Stimulated activated CD8-positive, alpha-beta memory T cell treated with anti-CD3 and anti-CD28 coated beads, Interleukin-2, amount 100 ng/mL, for 48 hours (primary cell): ENCODE data around the gene DDAH1.

Experiments used
- DNase-seq, 2 donors: peaks; one replicate each; pipeline ENCODE4 v3.0.0-alpha.2; 2020; ENCODE audit warnings: low read depth in 2 of 2

DDAH1 gene

DNA sequence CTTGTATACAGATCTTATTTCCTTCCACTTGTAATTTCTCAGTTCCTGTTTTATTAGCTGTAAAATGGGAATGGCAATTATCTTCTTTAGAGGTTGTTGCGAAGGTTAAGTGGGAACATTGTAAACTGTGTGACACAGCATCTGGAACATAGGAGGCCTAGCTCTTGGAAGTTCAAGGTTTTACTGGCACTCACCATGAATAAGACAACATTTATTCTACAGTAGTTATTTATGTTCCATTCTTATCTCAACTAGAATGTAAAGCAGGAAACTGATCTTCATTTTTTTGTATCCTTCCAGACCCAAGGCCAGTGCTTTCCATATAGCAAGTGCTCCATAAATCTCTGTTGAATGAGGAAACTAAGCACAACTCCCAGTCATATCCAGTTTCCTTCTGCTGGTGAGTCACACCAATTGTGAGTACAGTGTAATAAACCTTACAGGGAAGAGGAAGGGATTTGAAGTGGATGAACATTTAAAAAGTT, 189.9 kb downstream of the DDAH1 start:
- DNase-seq: no peak

DNA sequence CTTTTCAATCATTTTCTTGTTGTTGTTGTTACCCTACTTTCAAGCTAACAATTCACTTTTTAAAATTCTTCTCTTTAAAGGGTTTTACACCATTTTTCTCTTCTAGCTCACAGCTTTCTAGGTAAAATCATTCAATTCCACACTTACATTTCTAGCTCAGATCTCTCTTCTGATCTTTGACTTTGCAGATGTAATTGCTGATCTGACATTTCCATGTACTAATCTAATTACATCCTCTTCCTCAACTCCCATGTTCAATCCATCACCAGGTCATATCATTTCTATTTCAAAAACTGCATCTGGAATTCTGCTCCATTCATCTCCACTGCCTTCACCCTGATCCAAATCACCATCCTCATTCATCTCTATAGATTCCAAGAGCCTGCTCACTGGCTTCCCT, 191.6 kb downstream of the DDAH1 start:
- no peak for DNase-seq

DNA sequence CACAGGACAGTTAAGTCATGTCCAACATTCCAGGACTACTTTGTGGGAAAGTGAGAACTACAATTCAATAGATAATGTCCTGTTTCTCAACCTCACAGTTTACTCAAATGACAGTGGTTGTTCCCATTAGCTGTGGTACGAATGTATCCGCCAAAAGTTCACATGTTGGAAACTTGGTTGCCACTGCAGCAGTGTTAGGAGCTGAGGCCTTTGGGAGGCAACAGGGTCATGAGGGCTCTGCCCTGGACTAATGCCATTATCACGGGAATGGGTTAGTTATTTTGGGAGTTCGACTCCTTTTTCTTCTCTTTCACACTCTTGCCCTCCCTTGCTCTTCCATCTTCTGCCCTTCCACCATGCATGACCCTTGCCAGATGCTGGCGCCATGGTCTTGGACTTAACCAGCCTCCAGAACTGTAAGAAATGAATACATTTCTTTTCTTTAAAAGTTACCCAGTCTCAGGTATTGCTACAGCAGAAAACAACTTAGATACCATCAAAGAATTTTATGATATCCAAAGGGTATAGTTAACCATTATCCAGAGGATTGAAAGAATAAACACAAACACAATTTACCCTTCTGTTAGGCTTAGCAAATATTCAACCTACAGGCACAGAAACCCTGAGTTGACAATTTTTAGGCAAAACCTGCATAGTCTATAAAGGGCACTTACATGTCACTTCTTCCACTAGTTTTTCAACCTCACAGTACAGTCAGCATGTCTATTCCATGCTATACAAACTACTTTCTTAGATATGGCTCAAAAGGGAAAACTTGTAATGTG, 196.0 kb downstream of the DDAH1 start:
- DNase-seq: no peak
